H1 (cell line): ENCODE results near the gene LRRC42. TPM values are rescaled to one million over a fixed set of nuclear protein-coding genes. Genes with fewer than 3 reads are reported as not detected.

Experiments used
- CTCF ChIA-PET: fragments of 300-600 bp; sonication (Branson Sonifier 250); formaldehyde crosslinking; loops from one replicate; lab custom pipeline; 2021; ENCODE audit not compliant: partially characterized antibody; lab: Charles Lee
- POLR2A ChIA-PET: fragments of 300-600 bp; sonication (Branson Sonifier 250); formaldehyde crosslinking; loops from one replicate; lab custom pipeline; 2021; ENCODE audit warnings: inconsistent platforms; ENCODE audit not compliant: partially characterized antibody; lab: Charles Lee
- DNase-seq, 2 experiments: peaks; one replicate each; pipeline versions ENCODE4 v3.0.0 to v3.0.0-alpha.2; 2010 to 2022; ENCODE audit warnings: low spot score in 2 of 2, low read depth in 1 of 2, mixed read lengths in 1 of 2
- FAIRE-seq: peaks from 2 replicates; lab custom pipeline; 2011; peaks lifted over from hg19 to GRCh38; lab: Jason Lieb, UNC
- H2AFZ ChIP-seq: 2 replicates; pipeline ENCODE4 v1.8.1; 2012; ENCODE audit warnings: low read length, inconsistent platforms
- H2AK5ac ChIP-seq: 2 replicates; pipeline ENCODE4 v1.6.1; 2013; ENCODE audit warnings: low read depth, low read length
- H2BK120ac ChIP-seq: replicated peaks from 2 replicates; pipeline ENCODE3; 2013; ENCODE audit warnings: low read depth, low read length, inconsistent platforms
- H2BK12ac ChIP-seq: 2 replicates; pipeline ENCODE4 v1.6.1; 2013; ENCODE audit warnings: low read depth, low read length
- H2BK15ac ChIP-seq: 2 replicates; pipeline ENCODE4 v1.6.1; 2013; ENCODE audit warnings: low read length
- H2BK20ac ChIP-seq: 2 replicates; pipeline ENCODE4 v1.6.1; 2013; ENCODE audit warnings: low read length
- H2BK5ac ChIP-seq: 2 replicates; pipeline ENCODE4 v1.6.1; 2013; ENCODE audit warnings: low read depth, low read length
- H3K14ac ChIP-seq: 2 replicates; pipeline ENCODE4 v1.6.1; 2013; ENCODE audit warnings: inconsistent platforms; ENCODE audit not compliant: insufficient read length
- H3K18ac ChIP-seq: 2 replicates; pipeline ENCODE4 v1.6.1; 2013; ENCODE audit warnings: low read length; ENCODE audit errors: extremely low read depth
- H3K23ac ChIP-seq: 2 replicates; pipeline ENCODE4 v1.6.1; 2013; ENCODE audit warnings: inconsistent platforms; ENCODE audit not compliant: insufficient read length
- H3K23me2 ChIP-seq: 2 replicates; pipeline ENCODE4 v1.6.1; 2013; ENCODE audit warnings: low read depth, low read length
- H3K27ac ChIP-seq: 2 replicates; pipeline ENCODE4 v1.6.1; 2011; ENCODE audit warnings: low read depth, low read length, inconsistent platforms
- H3K27me3 ChIP-seq, 4 experiments: replicated peaks in 1 of 4; 1 replicate in 1 of 4; 2 replicates in 3 of 4; pipeline versions ENCODE4 v1.6.1 to v1.8.1; 2011 to 2013; ENCODE audit warnings: low read length in 3 of 4, mild to moderate bottlenecking in 3 of 4, inconsistent platforms in 2 of 4, mixed read lengths in 2 of 4, moderate library complexity in 1 of 4; ENCODE audit not compliant: control insufficient read depth in 3 of 4, insufficient read depth in 3 of 4; ENCODE audit errors: extremely low read depth in 1 of 4
- H3K36me3 ChIP-seq, 4 experiments: 2 replicates each; pipeline versions ENCODE4 v1.6.1 to v1.8.1; 2011 to 2013; ENCODE audit warnings: mild to moderate bottlenecking in 4 of 4, low read length in 3 of 4, moderate library complexity in 2 of 4, control low read depth in 1 of 4, inconsistent platforms in 1 of 4; ENCODE audit not compliant: insufficient read depth in 4 of 4, control insufficient read depth in 2 of 4
- H3K4ac ChIP-seq: replicated peaks from 2 replicates; pipeline ENCODE3; 2013; ENCODE audit warnings: low read length, low read depth, mixed read lengths, inconsistent platforms; ENCODE audit not compliant: insufficient read length
- H3K4me1 ChIP-seq, 4 experiments: replicated peaks in 1 of 4; 1 replicate in 1 of 4; 2 replicates in 3 of 4; pipeline versions ENCODE4 v1.6.1 to v1.8.1; 2011 to 2013; ENCODE audit warnings: low read length in 3 of 4, inconsistent platforms in 2 of 4, mixed read lengths in 1 of 4; ENCODE audit not compliant: insufficient read depth in 4 of 4, control insufficient read depth in 3 of 4
- H3K4me2 ChIP-seq, 2 experiments: 2 replicates each; pipeline versions ENCODE4 v1.6.1 to v1.8.1; 2011 to 2013; ENCODE audit warnings: low read depth in 2 of 2, low read length in 2 of 2, control low read depth in 1 of 2, inconsistent platforms in 1 of 2, mild to moderate bottlenecking in 1 of 2; ENCODE audit not compliant: insufficient read depth in 1 of 2
- H3K4me3 ChIP-seq, 4 experiments: fragments of 200-600, 300-600 bp in 1 of 4; sonication (generic), shearing (Covaris generic), sonication (Bioruptor Twin) in 1 of 4; 2 replicates each; pipeline versions ENCODE4 v1.5.1 to v1.8.1; 2011 to 2016; ENCODE audit warnings: low read length in 4 of 4, low read depth in 3 of 4, control low read depth in 2 of 4, inconsistent platforms in 2 of 4, mild to moderate bottlenecking in 2 of 4, mixed read lengths in 1 of 4, moderate library complexity in 1 of 4; ENCODE audit not compliant: insufficient read depth in 2 of 4; ENCODE audit errors: extremely low read depth in 1 of 4
- H3K56ac ChIP-seq: replicated peaks from 2 replicates; pipeline ENCODE3; 2013; ENCODE audit warnings: low read depth, mild to moderate bottlenecking, mixed read lengths, low read length, inconsistent platforms; ENCODE audit not compliant: insufficient read length
- H3K79me1 ChIP-seq: 2 replicates; pipeline ENCODE4 v1.6.1; 2013; ENCODE audit warnings: low read depth, low read length, control low read depth
- H3K79me2 ChIP-seq, 2 experiments: 2 replicates each; pipeline versions ENCODE4 v1.6.1 to v1.8.1; 2012 to 2013; ENCODE audit warnings: low read length in 2 of 2, mild to moderate bottlenecking in 2 of 2, inconsistent platforms in 1 of 2; ENCODE audit not compliant: insufficient read depth in 2 of 2, control insufficient read depth in 1 of 2
- H3K9ac ChIP-seq, 4 experiments: replicated peaks in 1 of 4; 1 replicate in 1 of 4; 2 replicates in 3 of 4; pipeline versions ENCODE4 v1.6.1 to v1.8.1; 2011 to 2013; ENCODE audit warnings: low read depth in 3 of 4, low read length in 3 of 4, control low read depth in 2 of 4, mild to moderate bottlenecking in 2 of 4, moderate library complexity in 2 of 4, inconsistent platforms in 1 of 4; ENCODE audit errors: extremely low read depth in 1 of 4
- H3K9me3 ChIP-seq, 2 experiments: 2 replicates each; pipeline versions ENCODE4 v1.6.1 to v1.8.1; 2012 to 2013; ENCODE audit warnings: mild to moderate bottlenecking in 2 of 2, moderate library complexity in 2 of 2, control low read depth in 1 of 2, inconsistent platforms in 1 of 2, low read depth in 1 of 2, low read length in 1 of 2, mixed read lengths in 1 of 2; ENCODE audit not compliant: insufficient read depth in 2 of 2
- H4K20me1 ChIP-seq, 2 experiments: replicated peaks in 1 of 2; 2 replicates each; pipeline versions ENCODE3 to v1.8.1; 2011 to 2013; ENCODE audit warnings: inconsistent platforms in 2 of 2, low read length in 2 of 2, mild to moderate bottlenecking in 1 of 2; ENCODE audit not compliant: insufficient read depth in 2 of 2, control insufficient read depth in 1 of 2
- H4K5ac ChIP-seq: 2 replicates; pipeline ENCODE4 v1.6.1; 2013; ENCODE audit warnings: low read length, low read depth, mixed read lengths, inconsistent platforms; ENCODE audit not compliant: insufficient read length
- H4K8ac ChIP-seq: 2 replicates; pipeline ENCODE4 v1.8.0; 2013; ENCODE audit warnings: mild to moderate bottlenecking, moderate library complexity, low read length, inconsistent platforms; ENCODE audit not compliant: insufficient read depth; ENCODE audit errors: extremely low read depth
- H4K91ac ChIP-seq: replicated peaks from 2 replicates; pipeline ENCODE3; 2013; ENCODE audit warnings: low read length, mixed read lengths, inconsistent platforms; ENCODE audit not compliant: insufficient read length
- ASH2L ChIP-seq: fragments of 200-600, 300-600 bp; sonication (generic); IDR thresholded peaks from one replicate; pipeline ENCODE4 v1.7.1; 2017; ENCODE audit warnings: low read length
- ATF3 ChIP-seq: IDR thresholded peaks from 2 replicates; pipeline ENCODE4 v1.6.1; 2011; ENCODE audit warnings: low read depth, mild to moderate bottlenecking, low read length; ENCODE audit not compliant: insufficient read depth
- GTF2F1 ChIP-seq: IDR thresholded peaks from 2 replicates; pipeline ENCODE4 v1.6.1; 2012; ENCODE audit warnings: low read depth, low read length, improper control_type of control experiment, borderline replicate concordance
- MAFK ChIP-seq: IDR thresholded peaks from 2 replicates; pipeline ENCODE4 v1.6.1; 2012; ENCODE audit warnings: low read depth, mild to moderate bottlenecking, improper control_type of control experiment, low read length
- MAX ChIP-seq: IDR thresholded peaks from 2 replicates; pipeline ENCODE4 v1.6.1; 2012; ENCODE audit warnings: inconsistent platforms
- NANOG ChIP-seq: IDR thresholded peaks from 2 replicates; pipeline ENCODE4 v1.6.1; 2011; ENCODE audit warnings: low read length, low read depth, mild to moderate bottlenecking, inconsistent platforms; ENCODE audit not compliant: insufficient read depth, poor library complexity, severe bottlenecking
- NRF1 ChIP-seq: IDR thresholded peaks from 2 replicates; pipeline ENCODE4 v1.6.1; 2011; ENCODE audit warnings: mild to moderate bottlenecking, low read depth, low read length, improper control_type of control experiment
- RBBP5 ChIP-seq: IDR thresholded peaks from 2 replicates; pipeline ENCODE4 v1.7.1; 2012; ENCODE audit warnings: low read depth, mild to moderate bottlenecking, inconsistent platforms, low read length, moderate library complexity, borderline replicate concordance
- RFX5 ChIP-seq: IDR thresholded peaks from 2 replicates; pipeline ENCODE4 v1.6.1; 2011; ENCODE audit warnings: low read depth, low read length, improper control_type of control experiment, borderline replicate concordance
- RNF2 ChIP-seq: fragments of 200-900, 300-1000 bp; sonication (generic); IDR thresholded peaks from 2 replicates; pipeline ENCODE4 v1.7.1; 2016; ENCODE audit warnings: borderline replicate concordance, low read depth, mild to moderate bottlenecking, antibody characterized with exemption, low read length; ENCODE audit not compliant: poor library complexity, severe bottlenecking; ENCODE audit errors: missing control alignments
- SP4 ChIP-seq: IDR thresholded peaks from 2 replicates; pipeline ENCODE4 v1.6.1; 2012; ENCODE audit warnings: low read length, inconsistent platforms
- SRF ChIP-seq: IDR thresholded peaks from 2 replicates; pipeline ENCODE4 v1.6.1; 2011; ENCODE audit warnings: mild to moderate bottlenecking, low read depth, low read length, moderate library complexity
- WGBS, 2 experiments: shearing (Covaris generic) in 1 of 2; methylation state at CpG; one replicate each; pipeline versions ENCODE4 v1.1.6 to v1.1.7; 2013 to 2015; ENCODE audit warnings: low lambda C conversion rate in 2 of 2, mixed read lengths in 2 of 2, inconsistent platforms in 1 of 2, low coverage in 1 of 2, missing lambda C conversion rate in 1 of 2; ENCODE audit not compliant: insufficient replicate concordance in 2 of 2, insufficient coverage in 1 of 2, insufficient read length in 1 of 2; ENCODE audit errors: extremely low coverage in 1 of 2, missing lambda C conversion rate in 1 of 2; 5-methylcytosine and 5-hydroxymethylcytosine counted together
- polyA plus RNA-seq, 7 experiments: library from polyadenylated mRNA; depleted of rRNA in 3 of 7; stranded (reverse) in 5 of 7; unstranded in 2 of 7; fragments of >200 nt in 5 of 7; fragments of 200-250 nt in 2 of 7; gene quantifications; 1 replicate in 5 of 7; 2 replicates in 1 of 7; 4 replicates in 1 of 7; pipeline versions ENCODE4 v1.2.1 to v1.2.3, GENCODE V29; 2011 to 2013; ENCODE audit warnings: missing spikeins in 2 of 7, mixed read lengths in 2 of 7
- total RNA-seq: library from RNA; stranded (reverse); fragmentation: NEBNext Ultra II Directional; extraction: Animal tissue kit (Norgen Biotek cat#: 25700); gene quantifications from 2 replicates; pipeline ENCODE4 v1.2.1, GENCODE V29; 2021

The LRRC42 gene
- total and polyA plus RNA-seq, 2 of the 8 experiments (the other 6 are each of a cell fraction or from before 2014, with no cell fraction given): 38.2 to 54.1 TPM

- Histone ChIP-seq H2AFZ (no peak overlapping the region), H3K4me2 (no peak overlapping the region), H3K23ac (no peak overlapping the region), H3K36me3 (peaks cover 10 to 50% (median 22%) of the 10 kb centered on the region in 4 experiments), H3K18ac (no peak overlapping the region), H2BK12ac (no peak overlapping the region), H4K8ac (no peak overlapping the region), H3K27ac (no peak overlapping the region), H2BK5ac (no peak overlapping the region), H4K20me1 (peaks cover 0 to 2% of the 10 kb centered on the region in 2 experiments), H3K79me2 (no peaks in the 10 kb centered on the region), H3K56ac (no peak overlapping the region), H3K4ac (no peak overlapping the region), H3K23me2 (no peaks in the 10 kb centered on the region), H2BK120ac (no peak overlapping the region), H2AK5ac (no peak overlapping the region), H4K5ac (no peak overlapping the region), H2BK20ac (no peak overlapping the region), H3K9ac (no peak overlapping the region), H3K4me1 (no peaks in the 10 kb centered on the region; a peak in 2 of 7 replicates), H3K14ac (no peak overlapping the region), H2BK15ac (no peak overlapping the region), H3K4me3 (no peak overlapping the region), H3K9me3 (no peaks in the 10 kb centered on the region), H3K27me3 (no peaks in the 10 kb centered on the region), H4K91ac (no peak overlapping the region), H3K79me1 (no peaks in the 10 kb centered on the region; the same call in 1 of the 2 replicates)
- CTCF ChIA-PET: interaction anchor here (1.2 kb wide), 1 partner anchor 89 kb away, joined by 3 read pairs; no protein-coding TSS in a partner anchor
- DNase-seq (no peak), FAIRE-seq (no peak)
- WGBS, 2 experiments: 91% methylated on average over 7 of the region's 7 CpGs; no CpG with 5 or more reads in 1 of the 2 experiments
- POLR2A ChIA-PET: no interaction called here
- TF ChIP-seq SP4 (no peak), ATF3 (no peak), RNF2 (no peak), SRF (no peak), NRF1 (no peak), RBBP5 (no peak), MAX (no peak), GTF2F1 (no peak), MAFK (no peak), RFX5 (no peak), ASH2L (no peak), NANOG (no peak)
Measured at GRCh38 chr1:53967409-53968124, 21.4 kb downstream of the LRRC42 start.
